KMS-11 (cell line): ENCODE data around the gene GAPDHS.

Experiments used
- H2AFZ ChIP-seq: fragments of 200-600 bp; sonication (generic); 2 replicates; pipeline ENCODE4 v1.6.1; 2016; ENCODE audit warnings: antibody characterized with exemption, mixed run types, low read depth
- H3K27ac ChIP-seq: fragments of 200-600 bp; sonication (generic); 2 replicates; pipeline ENCODE4 v1.6.1; 2016; ENCODE audit warnings: mild to moderate bottlenecking, mixed run types
- H3K27me3 ChIP-seq: fragments of 200-600 bp; sonication (generic); 2 replicates; pipeline ENCODE4 v1.6.1; 2017; ENCODE audit warnings: mild to moderate bottlenecking, low read depth, mixed run types, moderate library complexity; ENCODE audit not compliant: insufficient read depth
- H3K36me3 ChIP-seq: fragments of 200-600 bp; sonication (generic); 2 replicates; pipeline ENCODE4 v1.6.1; 2017; ENCODE audit warnings: mild to moderate bottlenecking, mixed run types; ENCODE audit not compliant: insufficient read depth
- H3K4me1 ChIP-seq: fragments of 200-600 bp; sonication (generic); 2 replicates; pipeline ENCODE4 v1.6.1; 2016; ENCODE audit warnings: mild to moderate bottlenecking, low read depth, mixed run types; ENCODE audit not compliant: poor library complexity, severe bottlenecking
- H3K4me2 ChIP-seq: fragments of 200-600 bp; sonication (generic); 2 replicates; pipeline ENCODE4 v1.7.0; 2016; ENCODE audit warnings: mild to moderate bottlenecking, mixed run types
- H3K4me3 ChIP-seq: fragments of 200-600 bp; sonication (generic); IDR thresholded peaks from 2 replicates; pipeline ENCODE4 v1.6.1; 2017; ENCODE audit warnings: low read depth, low read length, mixed read lengths; ENCODE audit not compliant: insufficient read depth
- H3K79me2 ChIP-seq: fragments of 200-600 bp; sonication (generic); 2 replicates; pipeline ENCODE4 v1.6.1; 2016; ENCODE audit warnings: low read depth, mixed run types; ENCODE audit not compliant: insufficient read depth
- H3K9ac ChIP-seq: fragments of 200-600 bp; sonication (generic); 2 replicates; pipeline ENCODE4 v1.6.1; 2016; ENCODE audit warnings: mild to moderate bottlenecking, mixed run types
- H4K20me1 ChIP-seq: fragments of 200-600 bp; sonication (generic); 2 replicates; pipeline ENCODE4 v1.6.1; 2016; ENCODE audit warnings: mild to moderate bottlenecking, mixed run types; ENCODE audit not compliant: insufficient read depth
- CTCF ChIP-seq: fragments of 200-600 bp; sonication (generic); conservative IDR thresholded peaks from 2 replicates; pipeline ENCODE4 v1.6.1; 2017; ENCODE audit warnings: low read depth, mild to moderate bottlenecking, antibody characterized with exemption, low read length, moderate library complexity, mixed read lengths

GAPDHS gene

GRCh38 chr19:35540356-35540927, 7.2 kb downstream of the GAPDHS start:
- no peak overlapping the region for H3K27ac ChIP-seq
- H2AFZ ChIP-seq, result no peak overlapping the region
- peaks cover 4% of the 10 kb centered on the region for H3K4me1 ChIP-seq
- H3K36me3 ChIP-seq, result no peaks in the 10 kb centered on the region
- H3K79me2 ChIP-seq, result no peaks in the 10 kb centered on the region
- H3K27me3 ChIP-seq, result peaks cover 11% of the 10 kb centered on the region; the same call in 1 of the 2 replicates
- H3K4me3 ChIP-seq, result no peak overlapping the region
- H3K9ac ChIP-seq, result no peak overlapping the region
- no peak for TF ChIP-seq CTCF
- H4K20me1 ChIP-seq, result no peaks in the 10 kb centered on the region
- no peak overlapping the region for H3K4me2 ChIP-seq

- no peak overlapping the region for H2AFZ ChIP-seq
- no peak for TF ChIP-seq CTCF
- no peaks in the 10 kb centered on the region for H3K27me3 ChIP-seq
- no peaks in the 10 kb centered on the region for H3K79me2 ChIP-seq
- H4K20me1 ChIP-seq, result no peaks in the 10 kb centered on the region
- H3K9ac ChIP-seq, result no peak overlapping the region
- no peak overlapping the region for H3K27ac ChIP-seq
- H3K36me3 ChIP-seq, result no peaks in the 10 kb centered on the region
- H3K4me3 ChIP-seq, result no peak overlapping the region
- no peak overlapping the region for H3K4me2 ChIP-seq
- H3K4me1 ChIP-seq, result peaks cover 14% of the 10 kb centered on the region
Observed at GRCh38 chr19:35542209-35542608, 9.0 kb downstream of the GAPDHS start.

GRCh38 chr19:35543280-35544109, 10.2 kb downstream of the GAPDHS start:
- TF ChIP-seq CTCF, result no peak
- no peak overlapping the region for H3K27ac ChIP-seq
- H2AFZ ChIP-seq, result no peak overlapping the region
- no peaks in the 10 kb centered on the region for H3K36me3 ChIP-seq
- H3K4me3 ChIP-seq, result no peak overlapping the region
- H3K27me3 ChIP-seq, result no peaks in the 10 kb centered on the region
- peaks cover 14% of the 10 kb centered on the region for H3K4me1 ChIP-seq
- no peak overlapping the region for H3K4me2 ChIP-seq
- H3K9ac ChIP-seq, result no peak overlapping the region
- no peaks in the 10 kb centered on the region for H4K20me1 ChIP-seq
- no peaks in the 10 kb centered on the region for H3K79me2 ChIP-seq

GRCh38 chr19:35544110-35544802, 11.0 kb downstream of the GAPDHS start:
- no peaks in the 10 kb centered on the region for H3K36me3 ChIP-seq
- TF ChIP-seq CTCF, result no peak
- peak overlapping the region; percentile 91 for H3K4me2 ChIP-seq
- no peak overlapping the region for H3K4me3 ChIP-seq
- no peaks in the 10 kb centered on the region for H3K79me2 ChIP-seq
- H3K4me1 ChIP-seq, result peaks cover 14% of the 10 kb centered on the region
- no peaks in the 10 kb centered on the region for H4K20me1 ChIP-seq
- H3K27me3 ChIP-seq, result no peaks in the 10 kb centered on the region
- H2AFZ ChIP-seq, result peak overlapping the region; percentile 95; the same call in 1 of the 2 replicates
- no peak overlapping the region for H3K27ac ChIP-seq
- H3K9ac ChIP-seq, result no peak overlapping the region
